K562 (cell line): ENCODE data around the gene PDIA4. TPM values are rescaled to one million over a fixed set of nuclear protein-coding genes. Genes with fewer than 3 reads are reported as not detected.
A peak's percentile ranks its signal among the peaks of the same experiment; 100 is the strongest.

ENCODE experiments used
- ASH1L ChIP-seq: fragments of 450-650 bp; IDR thresholded peaks from 2 replicates; pipeline ENCODE4 v1.6.1; 2018; ENCODE audit warnings: borderline replicate concordance, mild to moderate bottlenecking, low read depth; ENCODE audit not compliant: partially characterized antibody
- BCL6 ChIP-seq: fragments of 250-450 bp; sonication (Bioruptor Pico); IDR thresholded peaks from 2 replicates; pipeline ENCODE4 v1.4.0; 2020
- DPF2 ChIP-seq: fragments of 450-650 bp; IDR thresholded peaks from 2 replicates; pipeline ENCODE4 v1.6.1; 2016
- ETV5 ChIP-seq: sonication (generic); formaldehyde crosslinking; IDR thresholded peaks from 2 replicates; pipeline ENCODE4 v1.4.0; 2020; ENCODE audit warnings: low read depth, mild to moderate bottlenecking, missing genetic modification reagents
- JUND ChIP-seq, 2 experiments: IDR thresholded peaks; 2 replicates in 1 of 2; 3 replicates in 1 of 2; pipeline ENCODE4 v1.6.1; 2011; ENCODE audit warnings: borderline replicate concordance in 2 of 2, low read depth in 2 of 2, low read length in 2 of 2, improper control_type of control experiment in 1 of 2, missing biosample characterization in 1 of 2, missing genetic modification characterization in 1 of 2, missing genetic modification reagents in 1 of 2
- KAT2B ChIP-seq: IDR thresholded peaks from one replicate; pipeline ENCODE4 v1.6.1; 2012; ENCODE audit warnings: low read depth, mild to moderate bottlenecking, control low read depth, inconsistent platforms, low read length, moderate library complexity
- KLF10 ChIP-seq: fragments of 250-450 bp; sonication (Bioruptor Pico); IDR thresholded peaks from 2 replicates; pipeline ENCODE4 v1.6.1; 2021; ENCODE audit warnings: matching md5 sums
- MED1 ChIP-seq: sonication (generic); formaldehyde crosslinking; IDR thresholded peaks from 2 replicates; pipeline ENCODE4 v1.8.1; 2023; ENCODE audit warnings: missing genetic modification reagents, borderline replicate concordance
- MIER1 ChIP-seq: fragments of 450-650 bp; IDR thresholded peaks from 2 replicates; pipeline ENCODE4 v1.6.1; 2016; ENCODE audit warnings: antibody characterized with exemption, mild to moderate bottlenecking, low read depth
- MXI1 ChIP-seq: IDR thresholded peaks from 2 replicates; pipeline ENCODE4 v1.6.1; 2011; ENCODE audit warnings: low read depth, mild to moderate bottlenecking, improper control_type of control experiment, low read length
- NFE2 ChIP-seq: IDR thresholded peaks from 2 replicates; pipeline ENCODE4 v1.6.1; 2014; ENCODE audit warnings: antibody characterized with exemption, low read depth
- NUFIP1 ChIP-seq: fragments of 450-650 bp; IDR thresholded peaks from 2 replicates; pipeline ENCODE4 v1.6.1; 2018; ENCODE audit not compliant: partially characterized antibody
- RCOR1 ChIP-seq, 2 experiments: IDR thresholded peaks; 2 replicates each; pipeline ENCODE4 v1.6.1; 2012; ENCODE audit warnings: low read depth in 2 of 2, low read length in 2 of 2, borderline replicate concordance in 1 of 2, improper control_type of control experiment in 1 of 2
- SMARCC2 ChIP-seq: fragments of 450-650 bp; IDR thresholded peaks from 2 replicates; pipeline ENCODE4 v1.6.1; 2017; ENCODE audit warnings: antibody characterized with exemption, moderate library complexity, mild to moderate bottlenecking, low read depth
- TEAD1 ChIP-seq, 2 experiments: fragments of 450-650 bp in 1 of 2; sonication (generic) in 1 of 2; formaldehyde crosslinking; IDR thresholded peaks; 2 replicates each; pipeline versions ENCODE4 v1.4.0 to v1.8.0; 2020 to 2022; ENCODE audit warnings: mild to moderate bottlenecking in 2 of 2, missing genetic modification reagents in 1 of 2
- U2AF1 ChIP-seq: fragments of 200-400 bp; formaldehyde crosslinking; optimal IDR thresholded peaks from 2 replicates; pipeline ENCODE3; 2017; ENCODE audit warnings: mild to moderate bottlenecking, low read depth, low read length, moderate library complexity
- ZEB2 ChIP-seq: fragments of 450-650 bp; IDR thresholded peaks from 2 replicates; pipeline ENCODE4 v1.6.1; 2016
- ZNF232 ChIP-seq: sonication (generic); formaldehyde crosslinking; IDR thresholded peaks from 2 replicates; pipeline ENCODE4 v1.8.0; 2022; ENCODE audit warnings: mild to moderate bottlenecking, missing genetic modification reagents
- ZNF551 ChIP-seq: fragments of 250-450 bp; sonication (Bioruptor Pico); IDR thresholded peaks from 2 replicates; pipeline ENCODE4 v1.5.0; 2021; ENCODE audit warnings: mild to moderate bottlenecking, moderate library complexity
- ZNF79 ChIP-seq: fragments of 250-450 bp; sonication (Bioruptor Pico); IDR thresholded peaks from 2 replicates; pipeline ENCODE4 v1.4.0; 2020; ENCODE audit warnings: low read depth, mild to moderate bottlenecking, moderate library complexity
- polyA plus RNA-seq, 8 experiments: library from polyadenylated mRNA; depleted of rRNA in 4 of 8; stranded (reverse) in 5 of 8; unstranded in 3 of 8; fragments of >200 nt; fragmentation: Nextera tagmentation in 2 of 8; fragmentation: Illumina TruSeq in 1 of 8; extraction: Ambion mirVana in 2 of 8; extraction: Trizol in 1 of 8; gene quantifications; 2 replicates each; pipeline versions ENCODE4 v1.2.1 to v1.2.3, GENCODE V29; 2011 to 2014; ENCODE audit warnings: inconsistent platforms in 1 of 8, missing spikeins in 1 of 8
- total RNA-seq, 7 experiments: library from RNA; depleted of rRNA in 6 of 7; stranded (reverse); fragments of >200 nt in 6 of 7; fragmentation: Illumina TruSeq in 2 of 7; extraction: Trizol in 2 of 7; gene quantifications; 2 replicates each; pipeline versions ENCODE4 v1.2.1 to v1.2.3, GENCODE V29; 2011 to 2021; ENCODE audit warnings: low replicate concordance in 1 of 7
- TF ChIP-seq, protein P1 (sequence below): fragments of 450-650 bp; IDR thresholded peaks from 2 replicates; pipeline ENCODE4 v1.7.0; 2016; ENCODE audit warnings: borderline replicate concordance
- TF ChIP-seq, protein P2 (sequence below): fragments of 450-650 bp; IDR thresholded peaks from 2 replicates; pipeline ENCODE4 v1.6.1; 2017; ENCODE audit warnings: mild to moderate bottlenecking, moderate library complexity
- TF ChIP-seq, protein P3 (sequence below), 2 experiments: fragments of 250-450 bp in 1 of 2; fragments of 450-650 bp in 1 of 2; sonication (Bioruptor Pico) in 1 of 2; IDR thresholded peaks; 2 replicates each; pipeline versions ENCODE4 v1.6.1 to v1.8.0; 2016 to 2021; ENCODE audit warnings: mild to moderate bottlenecking in 2 of 2, moderate library complexity in 2 of 2, missing compliant biosample characterization in 1 of 2, missing genetic modification characterization in 1 of 2
- TF ChIP-seq, protein P4 (sequence below): fragments of 450-650 bp; formaldehyde crosslinking; IDR thresholded peaks from 2 replicates; pipeline ENCODE4 v1.4.0; 2022; ENCODE audit warnings: mild to moderate bottlenecking, moderate library complexity

The PDIA4 gene
- total and polyA plus RNA-seq, 9 of the 15 experiments (the other 6 are each of a cell fraction or from before 2014, with no cell fraction given), result 9.1 to 175 (median 146) TPM

DNA sequence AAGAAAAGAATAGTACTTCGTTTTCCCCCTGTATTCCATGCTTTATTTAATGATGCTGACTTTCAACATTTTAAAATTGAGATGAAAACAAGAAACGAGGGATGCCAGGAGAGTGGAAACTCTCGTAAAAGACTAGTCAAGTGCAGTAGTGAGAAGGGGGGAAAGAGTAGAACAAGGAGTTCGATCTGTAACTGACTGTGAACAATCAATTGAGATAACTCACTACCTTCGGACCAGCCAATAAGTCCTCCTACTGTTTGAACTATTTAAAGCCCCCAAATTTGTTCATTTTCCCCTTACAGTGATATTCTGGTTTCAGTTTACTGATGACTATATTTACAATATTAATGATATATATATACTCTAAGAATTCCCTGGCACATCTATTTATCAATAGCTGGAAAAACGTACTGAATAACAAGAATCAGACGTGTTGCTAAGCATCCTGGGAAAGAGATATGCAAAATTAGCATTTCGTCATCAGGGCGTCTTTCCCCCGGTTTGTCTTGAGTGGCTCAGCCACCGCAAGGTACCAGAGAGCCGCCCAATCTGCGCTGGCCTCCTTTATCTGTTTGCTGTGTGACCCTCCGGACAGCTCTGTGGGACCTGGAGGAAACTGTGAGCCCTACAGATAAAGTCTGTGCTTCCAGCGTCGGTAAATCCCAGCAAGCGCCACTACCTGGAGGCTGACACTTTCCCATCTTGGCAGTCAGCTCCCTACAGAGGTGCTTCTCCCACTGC, 41.1 kb downstream of the PDIA4 start (continued):
- TF ChIP-seq, protein P1, sequence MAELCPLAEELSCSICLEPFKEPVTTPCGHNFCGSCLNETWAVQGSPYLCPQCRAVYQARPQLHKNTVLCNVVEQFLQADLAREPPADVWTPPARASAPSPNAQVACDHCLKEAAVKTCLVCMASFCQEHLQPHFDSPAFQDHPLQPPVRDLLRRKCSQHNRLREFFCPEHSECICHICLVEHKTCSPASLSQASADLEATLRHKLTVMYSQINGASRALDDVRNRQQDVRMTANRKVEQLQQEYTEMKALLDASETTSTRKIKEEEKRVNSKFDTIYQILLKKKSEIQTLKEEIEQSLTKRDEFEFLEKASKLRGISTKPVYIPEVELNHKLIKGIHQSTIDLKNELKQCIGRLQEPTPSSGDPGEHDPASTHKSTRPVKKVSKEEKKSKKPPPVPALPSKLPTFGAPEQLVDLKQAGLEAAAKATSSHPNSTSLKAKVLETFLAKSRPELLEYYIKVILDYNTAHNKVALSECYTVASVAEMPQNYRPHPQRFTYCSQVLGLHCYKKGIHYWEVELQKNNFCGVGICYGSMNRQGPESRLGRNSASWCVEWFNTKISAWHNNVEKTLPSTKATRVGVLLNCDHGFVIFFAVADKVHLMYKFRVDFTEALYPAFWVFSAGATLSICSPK, result 0 out of 2 replicates have a peak, but pooled peaks have one; percentile 35
- no peak; the same call in none of the 2 replicates for TF ChIP-seq MIER1
- peak; percentile 38; the same call in 1 of the 2 replicates for TF ChIP-seq SMARCC2
- 0 out of 2 replicates have a peak, but pooled peaks have one; percentile 54 for TF ChIP-seq ETV5 (CRISPR knock-in tag)
- no peak for TF ChIP-seq MED1 (CRISPR knock-in tag)
- TF ChIP-seq ZEB2, result no peak
- no peak for TF ChIP-seq ZNF79 (CRISPR knock-in tag)
- TF ChIP-seq JUND (IDR thresholded peaks at IDR 0.05; ENCODE audit: borderline replicate concordance, low read depth, low read length), result no peak; the same call in 1 of the 2 replicates
- TF ChIP-seq JUND (tag; IDR thresholded peaks at IDR 0.05; ENCODE audit: borderline replicate concordance, low read depth, low read length), result no peak; the same call in 1 of the 3 replicates
- TF ChIP-seq KLF10 (CRISPR knock-in tag), result no peak
- TF ChIP-seq ASH1L, result peak; percentile 8
- TF ChIP-seq, protein P2, sequence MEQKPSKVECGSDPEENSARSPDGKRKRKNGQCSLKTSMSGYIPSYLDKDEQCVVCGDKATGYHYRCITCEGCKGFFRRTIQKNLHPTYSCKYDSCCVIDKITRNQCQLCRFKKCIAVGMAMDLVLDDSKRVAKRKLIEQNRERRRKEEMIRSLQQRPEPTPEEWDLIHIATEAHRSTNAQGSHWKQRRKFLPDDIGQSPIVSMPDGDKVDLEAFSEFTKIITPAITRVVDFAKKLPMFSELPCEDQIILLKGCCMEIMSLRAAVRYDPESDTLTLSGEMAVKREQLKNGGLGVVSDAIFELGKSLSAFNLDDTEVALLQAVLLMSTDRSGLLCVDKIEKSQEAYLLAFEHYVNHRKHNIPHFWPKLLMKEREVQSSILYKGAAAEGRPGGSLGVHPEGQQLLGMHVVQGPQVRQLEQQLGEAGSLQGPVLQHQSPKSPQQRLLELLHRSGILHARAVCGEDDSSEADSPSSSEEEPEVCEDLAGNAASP, result no peak
- TF ChIP-seq, protein P3, sequence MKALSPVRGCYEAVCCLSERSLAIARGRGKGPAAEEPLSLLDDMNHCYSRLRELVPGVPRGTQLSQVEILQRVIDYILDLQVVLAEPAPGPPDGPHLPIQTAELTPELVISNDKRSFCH (CRISPR knock-in tag; IDR thresholded peaks at IDR 0.05), result 0 out of 2 replicates have a peak, but pooled peaks have one; percentile 2
- TF ChIP-seq, protein P3 (tag; IDR thresholded peaks at IDR 0.05), result no peak
- no peak for TF ChIP-seq TEAD1 (CRISPR knock-in tag; IDR thresholded peaks at IDR 0.05)
- no peak for TF ChIP-seq BCL6 (CRISPR knock-in tag)
- TF ChIP-seq, protein P4, sequence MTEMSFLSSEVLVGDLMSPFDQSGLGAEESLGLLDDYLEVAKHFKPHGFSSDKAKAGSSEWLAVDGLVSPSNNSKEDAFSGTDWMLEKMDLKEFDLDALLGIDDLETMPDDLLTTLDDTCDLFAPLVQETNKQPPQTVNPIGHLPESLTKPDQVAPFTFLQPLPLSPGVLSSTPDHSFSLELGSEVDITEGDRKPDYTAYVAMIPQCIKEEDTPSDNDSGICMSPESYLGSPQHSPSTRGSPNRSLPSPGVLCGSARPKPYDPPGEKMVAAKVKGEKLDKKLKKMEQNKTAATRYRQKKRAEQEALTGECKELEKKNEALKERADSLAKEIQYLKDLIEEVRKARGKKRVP, result no peak
- no peak for TF ChIP-seq ZNF551
- TF ChIP-seq RCOR1 (IDR thresholded peaks at IDR 0.05; ENCODE audit: borderline replicate concordance in 1 of 2, low read depth in 2 of 2, low read length in 2 of 2), result peak in 1 of 2 experiments; percentile 94; a peak in 2 of 4 replicates
- peak; percentile 58; the same call in 1 of the 2 replicates for TF ChIP-seq DPF2
- 0 out of 2 replicates have a peak, but pooled peaks have one; percentile 17 for TF ChIP-seq MXI1
- TF ChIP-seq NUFIP1, result no peak
- no peak for TF ChIP-seq ZNF232
- no peak for TF ChIP-seq U2AF1
- TF ChIP-seq KAT2B, result no peak
- TF ChIP-seq NFE2, result no peak; the same call in 1 of the 2 replicates
